ENCODE measurements around the gene RALA.

RALA gene

DNA sequence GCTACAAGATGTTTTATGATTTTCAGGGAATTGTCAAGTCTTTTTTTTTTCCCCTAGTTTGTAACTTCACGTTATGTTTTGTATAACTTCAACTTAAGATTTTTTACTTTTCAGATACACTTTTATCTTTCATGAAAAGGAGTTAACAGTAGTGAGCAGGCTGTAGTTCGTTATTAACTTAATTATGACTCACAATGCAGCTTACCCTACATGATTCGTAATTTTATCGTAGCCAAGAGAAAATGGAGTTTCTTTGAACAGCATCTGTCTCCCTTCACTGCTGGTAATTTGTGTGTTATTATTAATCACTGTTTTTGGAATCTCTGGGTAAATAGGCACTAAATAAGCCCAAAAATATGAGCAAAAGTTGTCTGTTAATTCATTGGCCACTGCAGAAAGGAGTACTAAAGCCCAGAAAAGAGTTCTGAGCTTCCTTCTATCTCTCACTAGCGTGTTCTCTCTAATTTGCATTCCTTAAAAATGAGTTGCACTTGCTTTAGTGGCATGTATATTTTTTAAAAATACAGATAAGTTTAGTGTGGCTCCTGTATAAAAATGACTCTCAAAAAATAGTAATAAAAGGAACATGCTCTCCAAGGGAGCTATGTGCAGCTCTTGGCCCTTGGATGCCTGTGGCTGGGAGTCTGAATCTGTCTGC is 36.1 kb downstream of the RALA start:
- Histone ChIP-seq H3K4me1 (peaks cover 5% of the 10 kb centered on the region), H3K4me3 (ENCODE audit: low read depth, low read length) (no peak overlapping the region), H3K27me3 (no peaks in the 10 kb centered on the region), H3K9me3 (no peaks in the 10 kb centered on the region; the same call in 1 of the 2 replicates), H3K36me3 (no peaks in the 10 kb centered on the region)
- no peak for DNase-seq
- TF ChIP-seq, protein P1, sequence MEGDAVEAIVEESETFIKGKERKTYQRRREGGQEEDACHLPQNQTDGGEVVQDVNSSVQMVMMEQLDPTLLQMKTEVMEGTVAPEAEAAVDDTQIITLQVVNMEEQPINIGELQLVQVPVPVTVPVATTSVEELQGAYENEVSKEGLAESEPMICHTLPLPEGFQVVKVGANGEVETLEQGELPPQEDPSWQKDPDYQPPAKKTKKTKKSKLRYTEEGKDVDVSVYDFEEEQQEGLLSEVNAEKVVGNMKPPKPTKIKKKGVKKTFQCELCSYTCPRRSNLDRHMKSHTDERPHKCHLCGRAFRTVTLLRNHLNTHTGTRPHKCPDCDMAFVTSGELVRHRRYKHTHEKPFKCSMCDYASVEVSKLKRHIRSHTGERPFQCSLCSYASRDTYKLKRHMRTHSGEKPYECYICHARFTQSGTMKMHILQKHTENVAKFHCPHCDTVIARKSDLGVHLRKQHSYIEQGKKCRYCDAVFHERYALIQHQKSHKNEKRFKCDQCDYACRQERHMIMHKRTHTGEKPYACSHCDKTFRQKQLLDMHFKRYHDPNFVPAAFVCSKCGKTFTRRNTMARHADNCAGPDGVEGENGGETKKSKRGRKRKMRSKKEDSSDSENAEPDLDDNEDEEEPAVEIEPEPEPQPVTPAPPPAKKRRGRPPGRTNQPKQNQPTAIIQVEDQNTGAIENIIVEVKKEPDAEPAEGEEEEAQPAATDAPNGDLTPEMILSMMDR (IDR thresholded peaks at IDR 0.05; ENCODE audit: low read depth, low read length): no peak

DNA sequence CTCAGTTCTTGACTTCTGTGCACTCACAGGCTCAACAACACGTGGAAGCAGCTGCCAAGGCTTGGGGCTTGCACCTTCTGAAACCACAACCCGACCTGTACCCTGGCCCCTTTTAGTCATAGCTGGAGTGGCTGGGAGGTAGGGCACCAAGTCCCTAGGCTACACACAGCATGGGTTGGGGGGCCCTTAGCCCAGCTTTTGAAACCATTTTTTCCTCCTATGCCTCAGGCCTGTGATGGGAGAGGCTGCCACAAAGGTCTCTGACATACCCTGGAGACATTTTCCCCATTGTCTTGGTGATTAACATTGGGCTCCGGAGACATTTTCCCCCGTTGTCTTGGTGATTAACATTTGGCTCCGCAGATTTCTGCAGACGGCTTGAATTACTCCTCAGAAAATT is 38.6 kb downstream of the RALA start:
- no peaks in the 10 kb centered on the region; the same call in 1 of the 2 replicates for H3K9me3 ChIP-seq
- H3K4me1 ChIP-seq: peaks cover 5% of the 10 kb centered on the region
- no peak for DNase-seq
- H3K4me3 ChIP-seq (ENCODE audit: low read depth, low read length): no peak overlapping the region
- TF ChIP-seq, protein P1 (IDR thresholded peaks at IDR 0.05; ENCODE audit: low read depth, low read length): no peak
- no peaks in the 10 kb centered on the region; the same call in 1 of the 2 replicates for H3K36me3 ChIP-seq
- no peaks in the 10 kb centered on the region for H3K27me3 ChIP-seq

DNA sequence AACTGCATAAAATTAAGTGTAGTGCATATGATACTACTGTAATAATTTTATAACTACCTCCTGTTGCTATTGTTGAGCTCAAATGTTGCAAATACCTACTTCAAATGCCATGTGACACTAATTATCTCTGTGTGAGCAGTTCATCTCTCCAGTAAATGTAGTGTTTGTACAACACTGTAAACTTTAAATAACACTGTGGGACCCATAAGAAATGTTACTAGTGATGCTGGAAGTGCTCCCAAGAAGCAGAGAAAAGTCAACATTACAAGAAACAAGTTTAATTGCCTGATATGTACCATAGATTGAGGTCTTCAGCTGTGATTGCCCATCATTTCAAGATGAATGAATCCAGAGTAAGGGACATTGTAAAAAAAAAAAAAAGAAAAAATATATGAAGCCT is 39.9 kb downstream of the RALA start:
- TF ChIP-seq, protein P1 (IDR thresholded peaks at IDR 0.05; ENCODE audit: low read depth, low read length): no peak
- Histone ChIP-seq H3K36me3 (no peaks in the 10 kb centered on the region; the same call in 1 of the 2 replicates), H3K4me1 (peaks cover 5% of the 10 kb centered on the region), H3K27me3 (no peaks in the 10 kb centered on the region), H3K4me3 (ENCODE audit: low read depth, low read length) (no peak overlapping the region), H3K9me3 (no peaks in the 10 kb centered on the region; the same call in 1 of the 2 replicates)
- DNase-seq: no peak

DNA sequence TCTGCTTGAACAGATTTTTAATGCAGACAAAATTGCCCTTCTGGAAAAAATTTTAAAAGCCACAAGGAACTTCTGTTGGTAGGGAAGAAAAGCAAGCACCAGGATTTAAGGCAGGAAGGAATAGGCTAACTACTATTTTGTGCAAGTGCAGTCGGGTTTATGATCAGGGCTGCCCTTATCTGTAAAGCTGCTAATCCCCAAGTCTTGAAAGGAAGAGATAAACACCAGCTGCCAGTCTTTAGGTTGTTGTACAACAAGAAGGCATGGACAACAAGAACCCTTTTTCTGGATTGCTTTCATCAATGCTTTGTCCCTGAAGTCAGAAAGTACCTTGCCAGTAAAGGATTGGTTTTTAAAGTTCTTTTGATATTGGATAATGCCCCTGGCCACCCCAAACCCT is 40.7 kb downstream of the RALA start:
- Histone ChIP-seq H3K4me3 (ENCODE audit: low read depth, low read length) (no peak overlapping the region), H3K4me1 (peaks cover 5% of the 10 kb centered on the region), H3K27me3 (no peaks in the 10 kb centered on the region), H3K9me3 (no peaks in the 10 kb centered on the region; the same call in 1 of the 2 replicates), H3K36me3 (no peaks in the 10 kb centered on the region; the same call in 1 of the 2 replicates)
- TF ChIP-seq, protein P1 (IDR thresholded peaks at IDR 0.05; ENCODE audit: low read depth, low read length): no peak
- no peak for DNase-seq

DNA sequence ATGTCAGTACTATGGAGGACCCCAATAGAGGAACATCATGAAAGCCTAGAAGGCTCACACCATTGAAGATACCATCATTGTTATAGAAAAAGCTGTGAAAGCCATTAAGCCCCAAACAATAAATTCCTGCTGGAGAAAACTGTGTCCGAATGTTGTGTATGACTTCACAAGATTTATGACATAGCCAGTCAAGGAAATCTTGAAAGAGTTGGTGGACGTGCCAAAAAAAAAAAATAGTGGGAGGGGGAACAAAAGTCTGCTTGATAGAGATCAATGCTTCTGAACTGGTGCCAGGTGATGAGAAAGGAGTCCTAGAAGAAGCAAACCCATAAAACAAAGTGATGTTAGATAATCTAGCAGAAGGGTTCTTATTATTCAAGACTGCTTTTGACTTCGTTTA is 41.2 kb downstream of the RALA start:
- no peaks in the 10 kb centered on the region; the same call in 1 of the 2 replicates for H3K36me3 ChIP-seq
- H3K9me3 ChIP-seq: no peaks in the 10 kb centered on the region; the same call in 1 of the 2 replicates
- H3K4me1 ChIP-seq: peaks cover 2% of the 10 kb centered on the region
- no peak for DNase-seq
- no peak overlapping the region for H3K4me3 ChIP-seq (ENCODE audit: low read depth, low read length)
- no peaks in the 10 kb centered on the region for H3K27me3 ChIP-seq
- TF ChIP-seq, protein P1 (IDR thresholded peaks at IDR 0.05; ENCODE audit: low read depth, low read length): no peak

DNA sequence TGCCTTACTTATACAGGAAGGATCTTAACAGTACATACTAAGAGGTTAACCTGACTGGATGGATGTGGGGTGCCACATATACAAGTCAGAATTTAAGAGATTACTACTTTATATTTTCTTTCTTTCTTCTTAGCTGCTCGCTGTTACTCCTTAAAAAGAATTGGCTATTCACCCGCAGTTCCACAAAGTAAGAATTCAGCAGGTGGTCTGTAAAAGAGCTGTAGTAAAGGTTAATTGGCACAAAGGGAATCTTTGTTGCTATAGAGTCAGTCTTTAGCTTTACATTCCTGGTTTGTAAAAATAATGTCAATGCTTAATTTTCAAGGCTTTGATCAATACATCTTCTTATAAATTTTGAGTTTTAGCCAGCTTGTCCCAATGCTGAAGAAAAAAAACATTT is 43.2 kb downstream of the RALA start:
- Histone ChIP-seq H3K4me3 (ENCODE audit: low read depth, low read length) (no peak overlapping the region), H3K4me1 (no peaks in the 10 kb centered on the region), H3K36me3 (no peaks in the 10 kb centered on the region; the same call in 1 of the 2 replicates), H3K9me3 (no peaks in the 10 kb centered on the region; the same call in 1 of the 2 replicates), H3K27me3 (no peaks in the 10 kb centered on the region)
- TF ChIP-seq, protein P1 (IDR thresholded peaks at IDR 0.05; ENCODE audit: low read depth, low read length): no peak
- DNase-seq: no peak
